SU-DHL-6 (cell line): ENCODE results near the gene NR5A2.

ENCODE experiments used
- EZH2phosphoT487 ChIP-seq: fragments of 200-600 bp; sonication (generic), shearing (Covaris generic); conservative IDR thresholded peaks from 2 replicates; pipeline ENCODE4 v1.6.1; 2018; ENCODE audit warnings: mild to moderate bottlenecking, antibody characterized with exemption, low read length, moderate library complexity, mixed read lengths
- TF ChIP-seq, protein P1 (sequence below): fragments of 200-600 bp; sonication (generic); IDR thresholded peaks from one replicate; pipeline ENCODE4 v1.5.1; 2017; ENCODE audit warnings: antibody characterized with exemption, mild to moderate bottlenecking, low read length, moderate library complexity; ENCODE audit not compliant: insufficient read depth, poor library complexity, severe bottlenecking

DNA sequence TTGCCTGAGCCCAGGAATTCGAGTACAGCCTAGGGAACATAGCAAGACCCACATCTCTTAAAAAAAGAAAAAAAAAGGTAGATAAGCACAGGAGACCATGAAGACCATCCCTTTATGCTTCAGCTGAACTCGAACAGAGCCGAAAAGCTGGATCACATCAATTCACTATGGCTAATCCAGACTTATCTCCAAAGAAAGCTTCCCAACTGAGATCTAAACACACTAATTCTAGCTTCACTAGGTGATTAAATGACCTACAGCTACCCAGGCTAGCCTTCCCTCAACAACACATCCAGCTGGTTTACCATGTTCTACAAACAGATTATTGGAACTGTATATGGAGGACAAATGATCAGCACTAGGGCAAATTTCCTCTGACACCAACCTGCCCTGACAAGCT lies 44.0 kb upstream of the NR5A2 start:
- TF ChIP-seq, protein P1, sequence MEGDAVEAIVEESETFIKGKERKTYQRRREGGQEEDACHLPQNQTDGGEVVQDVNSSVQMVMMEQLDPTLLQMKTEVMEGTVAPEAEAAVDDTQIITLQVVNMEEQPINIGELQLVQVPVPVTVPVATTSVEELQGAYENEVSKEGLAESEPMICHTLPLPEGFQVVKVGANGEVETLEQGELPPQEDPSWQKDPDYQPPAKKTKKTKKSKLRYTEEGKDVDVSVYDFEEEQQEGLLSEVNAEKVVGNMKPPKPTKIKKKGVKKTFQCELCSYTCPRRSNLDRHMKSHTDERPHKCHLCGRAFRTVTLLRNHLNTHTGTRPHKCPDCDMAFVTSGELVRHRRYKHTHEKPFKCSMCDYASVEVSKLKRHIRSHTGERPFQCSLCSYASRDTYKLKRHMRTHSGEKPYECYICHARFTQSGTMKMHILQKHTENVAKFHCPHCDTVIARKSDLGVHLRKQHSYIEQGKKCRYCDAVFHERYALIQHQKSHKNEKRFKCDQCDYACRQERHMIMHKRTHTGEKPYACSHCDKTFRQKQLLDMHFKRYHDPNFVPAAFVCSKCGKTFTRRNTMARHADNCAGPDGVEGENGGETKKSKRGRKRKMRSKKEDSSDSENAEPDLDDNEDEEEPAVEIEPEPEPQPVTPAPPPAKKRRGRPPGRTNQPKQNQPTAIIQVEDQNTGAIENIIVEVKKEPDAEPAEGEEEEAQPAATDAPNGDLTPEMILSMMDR, result no peak
- no peak for TF ChIP-seq EZH2phosphoT487
